CD4-positive, alpha-beta T cell (primary cell): Measurements from ENCODE around the gene MRAS. TPM values are rescaled to one million over a fixed set of nuclear protein-coding genes. Genes with fewer than 3 reads are reported as not detected.
A peak's percentile ranks its signal among the peaks of the same experiment; 100 is the strongest.

ENCODE experiments used
- ATAC-seq: fragments of 200-7000 bp; cut with Tn5 transposase; one replicate; pipeline ENCODE4 v1.10.0; 2022; ENCODE audit warnings: mild to moderate bottlenecking; ENCODE audit not compliant: poor library complexity
- CTCF ChIA-PET: fragments of 350-600 bp; sonication (Branson Sonifier 250); formaldehyde crosslinking; loops from one replicate; lab custom pipeline; 2021; ENCODE audit warnings: antibody characterized with exemption, inconsistent platforms; lab: Charles Lee
- POLR2A ChIA-PET: fragments of 350-600 bp; sonication (Branson Sonifier 250); formaldehyde crosslinking; loops from one replicate; lab custom pipeline; 2021; ENCODE audit warnings: antibody characterized with exemption, inconsistent platforms; lab: Charles Lee
- DNase-seq, 14 experiments: peaks; one replicate each; pipeline ENCODE4 v3.0.0-alpha.2; 2013 to 2020; ENCODE audit warnings: mixed read lengths in 2 of 14
- H3K27ac ChIP-seq, 2 donors: one replicate each; pipeline versions ENCODE4 v1.5.1 to v1.7.0; 2013; ENCODE audit warnings: low read length in 2 of 2, low read depth in 1 of 2, mild to moderate bottlenecking in 1 of 2
- H3K27me3 ChIP-seq, 2 experiments: 1 replicate in 1 of 2; 2 replicates in 1 of 2; pipeline versions ENCODE4 v1.6.1 to v1.7.0; 2013; ENCODE audit warnings: low read length in 2 of 2, control low read depth in 1 of 2, mild to moderate bottlenecking in 1 of 2, moderate library complexity in 1 of 2; ENCODE audit not compliant: insufficient read depth in 2 of 2, control insufficient read depth in 1 of 2
- H3K36me3 ChIP-seq: one replicate; pipeline ENCODE4 v1.6.1; 2013; ENCODE audit warnings: low read length, control low read depth; ENCODE audit not compliant: insufficient read depth
- H3K4me1 ChIP-seq: one replicate; pipeline ENCODE4 v1.6.1; 2013; ENCODE audit warnings: low read length, control low read depth; ENCODE audit not compliant: insufficient read depth
- H3K4me3 ChIP-seq: one replicate; pipeline ENCODE4 v1.5.1; 2013; ENCODE audit warnings: mild to moderate bottlenecking, low read length, moderate library complexity
- H3K9me3 ChIP-seq, 2 experiments: 1 replicate in 1 of 2; 2 replicates in 1 of 2; pipeline versions ENCODE4 v1.6.1 to v1.7.0; 2013; ENCODE audit warnings: low read length in 2 of 2, mild to moderate bottlenecking in 2 of 2, control low read depth in 1 of 2, moderate library complexity in 1 of 2; ENCODE audit not compliant: control insufficient read depth in 1 of 2, insufficient read depth in 1 of 2
- H3K27ac Mint-ChIP-seq: one replicate; pipeline ENCODE4 v1.8.0; 2020; ENCODE audit warnings: mixed read lengths
- H3K27me3 Mint-ChIP-seq: one replicate; pipeline ENCODE4 v1.8.0; 2021; ENCODE audit warnings: mixed read lengths
- H3K36me3 Mint-ChIP-seq: one replicate; pipeline ENCODE4 v1.8.0; 2021; ENCODE audit warnings: low read depth, mixed read lengths
- H3K4me1 Mint-ChIP-seq: one replicate; pipeline ENCODE4 v1.8.0; 2021; ENCODE audit warnings: low read depth, mixed read lengths
- H3K4me3 Mint-ChIP-seq: one replicate; pipeline ENCODE4 v1.8.0; 2020; ENCODE audit warnings: mild to moderate bottlenecking, mixed read lengths
- H3K9me3 Mint-ChIP-seq: one replicate; pipeline ENCODE4 v1.8.0; 2020; ENCODE audit warnings: mixed read lengths
- CTCF ChIP-seq: fragments of 200-600 bp; IDR thresholded peaks from one replicate; pipeline ENCODE4 v1.8.0; 2022; ENCODE audit warnings: antibody characterized with exemption, mild to moderate bottlenecking
- intact Hi-C, 2 experiments: fragments of 100-400 bp; cut with DNase I in 1 of 2; cut with micrococcal nuclease in 1 of 2; formaldehyde crosslinking; loops; one replicate each; pipeline versions ENCODE4 v1.15.1 to v1.9.0; 2023 to 2025; cut with DNase I, micrococcal nuclease
- total RNA-seq, 174 experiments: library from RNA in 2 of 174; stranded (reverse) in 2 of 174; gene quantifications; one replicate each; pipeline ENCODE4 v1.2.3 and lab custom pipeline; 2021 to 2026

The MRAS gene
- total RNA-seq, 2 experiments from 2014 or later = 0.45 to 0.47 TPM

- H3K9me3 ChIP-seq = no peaks in the 10 kb centered on the region
- Mint-ChIP-seq H3K27ac (no peak overlapping the region), H3K36me3 (no peaks in the 10 kb centered on the region), H3K9me3 (no peaks in the 10 kb centered on the region), H3K4me1 (no peaks in the 10 kb centered on the region), H3K27me3 (no peaks in the 10 kb centered on the region), H3K4me3 (no peak overlapping the region)
- H3K4me1 ChIP-seq = no peaks in the 10 kb centered on the region
- intact Hi-C loops = loop anchor here in 1 of 2 experiments (5.0 kb wide), 1 partner anchor 215 kb away; no protein-coding TSS in a partner anchor
- H3K27ac ChIP-seq = no peak overlapping the region
- H3K27me3 ChIP-seq = no peaks in the 10 kb centered on the region
- no peaks in the 10 kb centered on the region for H3K36me3 ChIP-seq
- DNase-seq (no peak), ATAC-seq (no peak)
- H3K4me3 ChIP-seq = no peak overlapping the region
- TF ChIP-seq CTCF = no peak
- CTCF ChIA-PET = no interaction called here
- POLR2A ChIA-PET = no interaction called here
Measured at GRCh38 chr3:138396752-138397410, 48.5 kb downstream of the MRAS start.

- DNase-seq = peak in 2 of 14 experiments; percentile 17 to 22
Measured at GRCh38 chr3:138397983-138398382, 49.6 kb downstream of the MRAS start.

GRCh38 chr3:138398791-138399575 is 50.6 kb downstream of the MRAS start:
- no peaks in the 10 kb centered on the region for H3K4me1 ChIP-seq
- ChIA-PET CTCF (no interaction called here), POLR2A (no interaction called here)
- no peaks in the 10 kb centered on the region for H3K9me3 ChIP-seq
- no peaks in the 10 kb centered on the region for H3K4me1 Mint-ChIP-seq
- ATAC-seq (no peak), DNase-seq (no peak)
- H3K27me3 ChIP-seq = no peaks in the 10 kb centered on the region
- no peak overlapping the region for H3K27ac ChIP-seq
- no peak overlapping the region for H3K4me3 Mint-ChIP-seq
- H3K4me3 ChIP-seq = no peak overlapping the region
- TF ChIP-seq CTCF = no peak
- intact Hi-C loops = loop anchor here in 1 of 2 experiments (5.0 kb wide), 1 partner anchor 217 kb away; no protein-coding TSS in a partner anchor
- no peaks in the 10 kb centered on the region for H3K36me3 ChIP-seq
- H3K36me3 Mint-ChIP-seq = no peaks in the 10 kb centered on the region
- no peak overlapping the region for H3K27ac Mint-ChIP-seq
- H3K27me3 Mint-ChIP-seq = peaks cover 2% of the 10 kb centered on the region
- no peaks in the 10 kb centered on the region for H3K9me3 Mint-ChIP-seq

More at GRCh38 chr3:138397983-138398382, 49.6 kb downstream of the MRAS start:
- no peaks in the 10 kb centered on the region for H3K36me3 Mint-ChIP-seq
- H3K4me3 Mint-ChIP-seq = no peak overlapping the region
- no peak for ATAC-seq
- no peak overlapping the region for H3K27ac Mint-ChIP-seq
- no peaks in the 10 kb centered on the region for H3K9me3 Mint-ChIP-seq
- Histone ChIP-seq H3K9me3 (no peaks in the 10 kb centered on the region), H3K27ac (no peak overlapping the region), H3K36me3 (no peaks in the 10 kb centered on the region), H3K27me3 (no peaks in the 10 kb centered on the region), H3K4me1 (no peaks in the 10 kb centered on the region), H3K4me3 (no peak overlapping the region)
- POLR2A ChIA-PET = interaction anchor here (0.5 kb wide), 1 partner anchor 1015 kb away, joined by 3 read pairs; no protein-coding TSS in a partner anchor
- no peaks in the 10 kb centered on the region for H3K27me3 Mint-ChIP-seq
- TF ChIP-seq CTCF = no peak
- H3K4me1 Mint-ChIP-seq = no peaks in the 10 kb centered on the region
- CTCF ChIA-PET = no interaction called here
- intact Hi-C loops = loop anchor here in 1 of 2 experiments (5.0 kb wide), 1 partner anchor 216 kb away; no protein-coding TSS in a partner anchor
